Osteoblast (primary cell): ENCODE data around the gene FOXD2. TPM values are rescaled to one million over a fixed set of nuclear protein-coding genes. Genes with fewer than 3 reads are reported as not detected.
A peak's percentile ranks its signal among the peaks of the same experiment; 100 is the strongest.

Experiments used
- DNase-seq: peaks from one replicate; pipeline ENCODE4 v3.0.0; 2011; ENCODE audit warnings: low spot score, mixed read lengths; ENCODE audit not compliant: insufficient read length; ENCODE audit errors: missing footprints
- H2AFZ ChIP-seq: 2 replicates; pipeline ENCODE4 v1.6.0; 2011; ENCODE audit warnings: mild to moderate bottlenecking, low read length
- H3K27ac ChIP-seq: 2 replicates; pipeline ENCODE4 v1.5.1; 2011; ENCODE audit warnings: mild to moderate bottlenecking, low read depth, low read length, moderate library complexity
- H3K27me3 ChIP-seq: 2 replicates; pipeline ENCODE4 v1.6.0; 2012; ENCODE audit warnings: mild to moderate bottlenecking, control low read depth, inconsistent platforms, low read length, moderate library complexity; ENCODE audit not compliant: insufficient read depth
- H3K36me3 ChIP-seq: 2 replicates; pipeline ENCODE4 v1.5.1; 2011; ENCODE audit warnings: mild to moderate bottlenecking, low read length, control low read depth, moderate library complexity; ENCODE audit not compliant: insufficient read depth
- H3K4me1 ChIP-seq: 2 replicates; pipeline ENCODE4 v1.5.1; 2011; ENCODE audit warnings: mild to moderate bottlenecking, low read length, control low read depth, moderate library complexity; ENCODE audit not compliant: insufficient read depth
- H3K4me2 ChIP-seq: 2 replicates; pipeline ENCODE4 v1.6.0; 2011; ENCODE audit warnings: mild to moderate bottlenecking, low read length; ENCODE audit not compliant: insufficient read depth
- H3K4me3 ChIP-seq: fragments of 200-600 bp; sonication (generic); 3 replicates; pipeline ENCODE4 v1.5.1; 2012; ENCODE audit warnings: mild to moderate bottlenecking, low read length, inconsistent platforms; ENCODE audit not compliant: insufficient read depth
- H3K79me2 ChIP-seq: 2 replicates; pipeline ENCODE4 v1.6.0; 2012; ENCODE audit warnings: mild to moderate bottlenecking, low read length, control low read depth, inconsistent platforms; ENCODE audit not compliant: insufficient read depth
- H3K9me3 ChIP-seq: 2 replicates; pipeline ENCODE4 v1.5.1; 2011; ENCODE audit warnings: low read depth, low read length, control low read depth
- H4K20me1 ChIP-seq: 2 replicates; pipeline ENCODE4 v1.6.0; 2012; ENCODE audit warnings: mild to moderate bottlenecking, low read length, control low read depth; ENCODE audit not compliant: insufficient read depth
- CTCF ChIP-seq: IDR thresholded peaks from 2 replicates; pipeline ENCODE4 v1.5.1; 2011; ENCODE audit warnings: mild to moderate bottlenecking, low read depth, low read length, moderate library complexity; ENCODE audit errors: extremely low read depth
- total RNA-seq: library from RNA; depleted of rRNA; stranded (reverse); fragments of >200 nt; gene quantifications from 2 replicates; pipeline ENCODE4 v1.2.3, GENCODE V29; 2012

The FOXD2 gene
- total RNA-seq, 1 donor = 0.72 TPM

- Histone ChIP-seq H3K4me3 (no peak overlapping the region), H3K9me3 (no peaks in the 10 kb centered on the region), H3K27me3 (peaks cover 54% of the 10 kb centered on the region), H3K27ac (no peak overlapping the region), H3K36me3 (no peaks in the 10 kb centered on the region), H4K20me1 (no peaks in the 10 kb centered on the region), H3K4me1 (peaks cover 5% of the 10 kb centered on the region), H3K4me2 (no peak overlapping the region), H3K79me2 (no peaks in the 10 kb centered on the region), H2AFZ (no peak overlapping the region)
- DNase-seq = peak; percentile 86
- no peak for TF ChIP-seq CTCF
Observed at GRCh38 chr1:47439819-47440598, 2.2 kb downstream of the FOXD2 start.

- no peak overlapping the region for H3K27ac ChIP-seq
- H3K4me2 ChIP-seq = no peak overlapping the region
- H3K79me2 ChIP-seq = no peaks in the 10 kb centered on the region
- H3K4me3 ChIP-seq = no peak overlapping the region
- no peak for TF ChIP-seq CTCF
- peak; percentile 85 for DNase-seq
- no peak overlapping the region for H2AFZ ChIP-seq
- H3K4me1 ChIP-seq = peaks cover 5% of the 10 kb centered on the region
- H3K9me3 ChIP-seq = no peaks in the 10 kb centered on the region
- H3K36me3 ChIP-seq = no peaks in the 10 kb centered on the region
- H4K20me1 ChIP-seq = no peaks in the 10 kb centered on the region
- peaks cover 59% of the 10 kb centered on the region for H3K27me3 ChIP-seq
Observed at GRCh38 chr1:47440599-47441081, 2.8 kb downstream of the FOXD2 start.

- Histone ChIP-seq H3K4me3 (no peak overlapping the region), H3K4me1 (peaks cover 4% of the 10 kb centered on the region), H4K20me1 (no peaks in the 10 kb centered on the region), H3K4me2 (no peak overlapping the region), H3K79me2 (no peaks in the 10 kb centered on the region), H3K36me3 (no peaks in the 10 kb centered on the region), H3K27ac (no peak overlapping the region), H2AFZ (no peak overlapping the region), H3K9me3 (no peaks in the 10 kb centered on the region), H3K27me3 (peaks cover 69% of the 10 kb centered on the region)
- no peak for TF ChIP-seq CTCF
- DNase-seq = peak; percentile 83
Observed at GRCh38 chr1:47441450-47442106, 3.7 kb downstream of the FOXD2 start.

GRCh38 chr1:47442202-47442601 lies 4.4 kb downstream of the FOXD2 start:
- H3K36me3 ChIP-seq = no peaks in the 10 kb centered on the region
- H4K20me1 ChIP-seq = no peaks in the 10 kb centered on the region
- peaks cover 75% of the 10 kb centered on the region for H3K27me3 ChIP-seq
- no peak overlapping the region for H3K4me3 ChIP-seq
- H2AFZ ChIP-seq = no peak overlapping the region
- no peaks in the 10 kb centered on the region for H3K4me1 ChIP-seq
- H3K27ac ChIP-seq = no peak overlapping the region
- H3K79me2 ChIP-seq = no peaks in the 10 kb centered on the region
- no peak overlapping the region for H3K4me2 ChIP-seq
- no peaks in the 10 kb centered on the region for H3K9me3 ChIP-seq
- TF ChIP-seq CTCF = no peak
- DNase-seq = no peak
